A673 (cell line): ENCODE results near the gene SBF2. TPM values are rescaled to one million over a fixed set of nuclear protein-coding genes. Genes with fewer than 3 reads are reported as not detected.

ENCODE experiments used
- BruUV-seq: library from RNA; stranded (reverse); fragments of 400-500 nt; replicated peaks from 2 replicates; lab custom pipeline; 2021; lab: Mats Ljungman, UMichigan
- CTCF ChIA-PET: fragments of 300-600 bp; sonication (Branson Sonifier 250); formaldehyde crosslinking; loops from one replicate; lab custom pipeline; 2022; ENCODE audit warnings: antibody characterized with exemption; lab: Charles Lee
- POLR2A ChIA-PET: fragments of 300-600 bp; sonication (Branson Sonifier 250); formaldehyde crosslinking; loops from one replicate; lab custom pipeline; 2022; ENCODE audit warnings: antibody characterized with exemption; ENCODE audit not compliant: low non-redundant PET; lab: Charles Lee
- DNase-seq: peaks from one replicate; pipeline ENCODE4 v3.0.0-alpha.2; 2015; ENCODE audit warnings: low spot score
- H3K27ac ChIP-seq: fragments of 200-600 bp; sonication (generic); 2 replicates; pipeline ENCODE4 v1.5.1; 2016; ENCODE audit warnings: mixed run types, low read depth, mild to moderate bottlenecking, mixed read lengths, antibody characterized with exemption, low read length; ENCODE audit not compliant: poor library complexity, severe bottlenecking
- H3K27me3 ChIP-seq: fragments of 200-600 bp; sonication (generic); replicated peaks from 2 replicates; pipeline ENCODE4 v1.6.1; 2017; ENCODE audit warnings: mixed run types, low read depth, mild to moderate bottlenecking, mixed read lengths, antibody characterized with exemption, low read length; ENCODE audit not compliant: insufficient read depth, poor library complexity
- H3K36me3 ChIP-seq: fragments of 200-600 bp; sonication (generic); 2 replicates; pipeline ENCODE4 v1.6.1; 2016; ENCODE audit warnings: mixed run types, mild to moderate bottlenecking, mixed read lengths, antibody characterized with exemption, low read length; ENCODE audit not compliant: insufficient read depth, poor library complexity, severe bottlenecking
- H3K4me1 ChIP-seq: fragments of 200-600 bp; sonication (generic); 2 replicates; pipeline ENCODE4 v1.6.1; 2017; ENCODE audit warnings: mixed run types, mild to moderate bottlenecking, mixed read lengths, antibody characterized with exemption, low read length; ENCODE audit not compliant: insufficient read depth, poor library complexity, severe bottlenecking
- H3K4me3 ChIP-seq: fragments of 200-600 bp; sonication (generic); 2 replicates; pipeline ENCODE4 v1.5.1; 2016; ENCODE audit warnings: low read depth, mixed run types, mild to moderate bottlenecking, mixed read lengths, low read length; ENCODE audit not compliant: poor library complexity, severe bottlenecking
- H3K9me3 ChIP-seq: fragments of 200-600 bp; sonication (generic); 2 replicates; pipeline ENCODE4 v1.6.1; 2016; ENCODE audit warnings: mixed run types, low read depth, mild to moderate bottlenecking, mixed read lengths, antibody characterized with exemption, low read length; ENCODE audit not compliant: poor library complexity, severe bottlenecking
- CTCF ChIP-seq: fragments of 300-800, 200-600 bp; sonication (generic); conservative IDR thresholded peaks from 2 replicates; pipeline ENCODE4 v1.5.1; 2017; ENCODE audit warnings: low read depth, mild to moderate bottlenecking, antibody characterized with exemption, low read length, moderate library complexity, mixed read lengths
- EZH2 ChIP-seq: fragments of 200-600 bp; sonication (generic); IDR thresholded peaks from 2 replicates; pipeline ENCODE4 v1.6.1; 2017; ENCODE audit warnings: borderline replicate concordance, low read depth, mild to moderate bottlenecking, mixed read lengths, antibody characterized with exemption, low read length; ENCODE audit not compliant: poor library complexity, severe bottlenecking
- intact Hi-C: fragments of 100-400 bp; cut with micrococcal nuclease; formaldehyde crosslinking; loops from one replicate; pipeline ENCODE4 v1.10.0; 2022; ENCODE audit not compliant: unreplicated experiment
- total RNA-seq: library from RNA; stranded (reverse); gene quantifications from 2 replicates; pipeline ENCODE4 v1.2.3, GENCODE V29; 2021

The SBF2 gene
- total RNA-seq, 1 experiment from 2014 or later: 31.8 TPM

DNA sequence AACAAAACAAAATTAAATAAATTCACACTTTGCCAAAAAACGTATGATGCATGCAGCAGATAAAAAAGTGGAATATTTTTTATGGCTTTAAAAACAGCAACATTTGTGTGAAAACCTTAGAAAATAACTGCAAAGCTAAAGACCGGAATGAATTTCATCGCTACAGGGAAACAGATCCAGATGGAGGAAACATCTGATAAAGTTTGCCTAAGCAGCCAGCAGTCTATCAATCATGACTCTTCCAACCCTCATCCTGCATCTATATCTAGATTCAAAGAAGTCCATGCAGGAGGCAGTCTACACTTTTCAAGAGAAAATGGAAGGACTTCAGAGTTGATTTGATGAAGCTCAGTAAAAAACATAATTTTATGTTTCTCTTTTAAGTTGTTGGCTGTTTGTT lies 503.3 kb downstream of the SBF2 start:
- CTCF ChIA-PET: no interaction called here
- no peak for TF ChIP-seq EZH2
- TF ChIP-seq CTCF: no peak
- Histone ChIP-seq H3K4me1 (no peaks in the 10 kb centered on the region), H3K9me3 (no peaks in the 10 kb centered on the region), H3K36me3 (no peaks in the 10 kb centered on the region), H3K27ac (no peak overlapping the region), H3K4me3 (no peak overlapping the region), H3K27me3 (no peaks in the 10 kb centered on the region)
- no peak for DNase-seq
- POLR2A ChIA-PET: no interaction called here
- BruUV-seq: no TSS peak
- intact Hi-C loops: no loop called here

DNA sequence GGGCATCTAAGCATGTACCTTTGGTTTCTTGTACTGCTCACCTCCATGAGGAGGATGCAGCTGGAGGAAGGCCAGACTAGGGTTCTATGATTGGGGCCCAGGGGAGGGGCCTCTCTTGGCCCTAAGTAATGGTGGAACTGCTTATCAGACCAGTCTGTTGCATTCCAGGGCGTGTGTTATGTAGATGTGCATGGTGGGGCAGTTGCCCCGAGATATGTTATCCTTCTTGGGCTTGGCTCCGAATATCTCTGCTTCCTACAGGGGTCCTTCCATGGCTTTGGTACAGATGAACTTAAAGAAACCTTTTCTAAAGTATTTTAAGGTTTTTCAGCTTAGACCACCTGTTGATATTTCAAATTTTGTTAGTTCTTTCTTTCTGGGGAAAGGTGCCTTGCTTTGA lies 504.1 kb downstream of the SBF2 start:
- H3K36me3 ChIP-seq: no peaks in the 10 kb centered on the region
- H3K27me3 ChIP-seq: no peaks in the 10 kb centered on the region
- DNase-seq: no peak
- no peak overlapping the region for H3K27ac ChIP-seq
- BruUV-seq: no TSS peak
- no peak for TF ChIP-seq CTCF
- no peak for TF ChIP-seq EZH2
- H3K9me3 ChIP-seq: no peaks in the 10 kb centered on the region
- intact Hi-C loops: no loop called here
- ChIA-PET POLR2A (no interaction called here), CTCF (no interaction called here)
- H3K4me3 ChIP-seq: no peak overlapping the region
- no peaks in the 10 kb centered on the region for H3K4me1 ChIP-seq

- CTCF ChIA-PET: no interaction called here
- Histone ChIP-seq H3K36me3 (no peaks in the 10 kb centered on the region), H3K27me3 (no peaks in the 10 kb centered on the region), H3K4me1 (no peaks in the 10 kb centered on the region), H3K27ac (no peak overlapping the region), H3K4me3 (no peak overlapping the region), H3K9me3 (no peaks in the 10 kb centered on the region)
- DNase-seq: no peak
- POLR2A ChIA-PET: no interaction called here
- TF ChIP-seq CTCF (no peak), EZH2 (no peak)
- BruUV-seq: no TSS peak
- intact Hi-C loops: no loop called here
Measured at GRCh38 chr11:9787981-9788521, 506.0 kb downstream of the SBF2 start.
